Measurements from ENCODE around the gene PSAPL1. TPM values are rescaled to one million over a fixed set of nuclear protein-coding genes. Genes with fewer than 3 reads are reported as not detected.

The PSAPL1 gene
- total RNA-seq, 1 experiment from 2014 or later, result not detected

DNA sequence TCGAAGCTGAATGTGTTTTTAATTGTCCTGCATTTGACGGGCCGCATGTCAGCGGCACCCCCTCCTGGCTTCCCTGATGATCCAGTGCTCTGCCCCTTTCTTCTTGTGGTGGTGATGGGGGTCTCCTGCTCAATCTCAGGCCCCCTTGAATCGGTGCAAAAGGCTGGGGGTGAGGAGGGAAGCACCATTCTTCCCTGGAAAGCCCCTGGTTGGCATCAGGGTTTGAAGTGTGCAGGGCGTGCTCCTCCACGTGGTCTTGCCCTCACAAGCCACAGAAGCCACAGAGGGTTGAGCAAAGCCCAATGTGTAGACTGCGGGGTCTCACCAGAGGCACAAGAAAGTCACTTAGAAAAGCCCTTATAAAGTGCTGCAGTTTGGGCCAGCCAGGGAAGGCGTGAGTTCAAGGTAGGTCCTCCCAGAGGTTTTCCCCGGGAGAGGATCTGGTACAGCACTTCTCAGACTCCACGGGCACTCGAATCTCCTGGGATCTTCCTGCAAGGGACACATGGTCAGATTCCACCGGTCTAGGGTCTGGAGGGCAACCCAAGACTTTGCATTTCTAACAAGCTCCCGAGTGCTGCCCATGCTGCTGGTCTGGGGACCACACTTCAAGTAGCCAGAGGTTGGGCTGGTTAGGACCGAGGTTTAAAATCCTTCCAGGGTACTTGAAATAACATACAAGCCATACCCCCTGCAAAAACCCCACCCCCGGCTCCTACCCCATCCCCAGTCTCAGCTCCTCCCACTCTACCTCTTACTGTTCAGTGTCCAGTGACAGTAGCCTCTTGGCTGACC lies 35.1 kb downstream of the PSAPL1 start:
- no peak for TF ChIP-seq EZH2 (IDR thresholded peaks at IDR 0.05; ENCODE audit: borderline replicate concordance, low read depth, low read length, poor library complexity, severe bottlenecking)
- TF ChIP-seq, protein P1, sequence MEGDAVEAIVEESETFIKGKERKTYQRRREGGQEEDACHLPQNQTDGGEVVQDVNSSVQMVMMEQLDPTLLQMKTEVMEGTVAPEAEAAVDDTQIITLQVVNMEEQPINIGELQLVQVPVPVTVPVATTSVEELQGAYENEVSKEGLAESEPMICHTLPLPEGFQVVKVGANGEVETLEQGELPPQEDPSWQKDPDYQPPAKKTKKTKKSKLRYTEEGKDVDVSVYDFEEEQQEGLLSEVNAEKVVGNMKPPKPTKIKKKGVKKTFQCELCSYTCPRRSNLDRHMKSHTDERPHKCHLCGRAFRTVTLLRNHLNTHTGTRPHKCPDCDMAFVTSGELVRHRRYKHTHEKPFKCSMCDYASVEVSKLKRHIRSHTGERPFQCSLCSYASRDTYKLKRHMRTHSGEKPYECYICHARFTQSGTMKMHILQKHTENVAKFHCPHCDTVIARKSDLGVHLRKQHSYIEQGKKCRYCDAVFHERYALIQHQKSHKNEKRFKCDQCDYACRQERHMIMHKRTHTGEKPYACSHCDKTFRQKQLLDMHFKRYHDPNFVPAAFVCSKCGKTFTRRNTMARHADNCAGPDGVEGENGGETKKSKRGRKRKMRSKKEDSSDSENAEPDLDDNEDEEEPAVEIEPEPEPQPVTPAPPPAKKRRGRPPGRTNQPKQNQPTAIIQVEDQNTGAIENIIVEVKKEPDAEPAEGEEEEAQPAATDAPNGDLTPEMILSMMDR (conservative IDR thresholded peaks at IDR 0.05; ENCODE audit: low read depth, low read length), result no peak
- ChIA-PET POLR2A (ENCODE audit: low non-redundant PET) (no interaction called here), CTCF (no interaction called here)
- intact Hi-C loops (cut with micrococcal nuclease; ENCODE audit: unreplicated experiment), result no loop called here
- Histone ChIP-seq H3K4me1 (ENCODE audit: insufficient read depth, low read length, poor library complexity, severe bottlenecking) (no peaks in the 10 kb centered on the region), H3K9me3 (ENCODE audit: low read depth, low read length, poor library complexity, severe bottlenecking) (no peaks in the 10 kb centered on the region), H3K27me3 (replicated peaks; ENCODE audit: insufficient read depth, low read depth, low read length, poor library complexity) (peaks cover 67% of the 10 kb centered on the region), H3K4me3 (ENCODE audit: low read depth, low read length, poor library complexity, severe bottlenecking) (no peak overlapping the region), H3K36me3 (ENCODE audit: insufficient read depth, low read length, poor library complexity, severe bottlenecking) (no peaks in the 10 kb centered on the region), H3K27ac (ENCODE audit: low read depth, low read length, poor library complexity, severe bottlenecking) (no peak overlapping the region)
- no TSS peak for BruUV-seq (replicated peaks)
- DNase-seq (ENCODE audit: low spot score), result no peak

DNA sequence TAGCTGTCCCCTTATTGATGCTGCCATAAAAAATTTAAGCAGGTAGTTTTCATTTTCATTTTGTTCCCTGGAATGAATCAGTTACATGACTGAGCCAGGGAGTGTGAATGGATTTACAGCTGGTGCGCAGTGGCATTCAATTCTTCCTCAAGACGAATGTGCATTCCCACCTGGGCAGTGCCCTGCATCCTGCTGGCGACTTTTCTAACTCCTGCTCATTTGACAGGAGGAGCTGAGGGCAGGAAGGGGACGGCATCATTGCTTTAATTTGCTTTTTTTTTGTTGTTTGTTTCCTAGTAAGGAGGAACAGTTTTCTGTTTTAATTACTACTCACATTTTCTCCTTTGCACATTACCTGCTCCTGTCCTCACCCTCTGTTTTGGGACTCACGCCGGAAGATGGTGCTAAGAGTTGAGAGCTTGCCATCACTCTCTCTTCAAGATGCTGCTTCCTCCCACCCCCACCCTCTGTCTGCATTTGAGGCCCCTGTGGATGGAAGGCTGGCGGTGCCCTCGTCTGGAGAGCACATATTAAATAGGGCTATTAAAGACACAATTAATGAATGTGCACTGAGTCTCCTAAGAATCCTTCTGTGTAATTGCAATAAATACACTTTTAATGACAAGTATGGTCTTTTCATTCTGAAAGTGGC lies 35.8 kb downstream of the PSAPL1 start:
- Histone ChIP-seq H3K4me3 (ENCODE audit: low read depth, low read length, poor library complexity, severe bottlenecking) (no peak overlapping the region), H3K27ac (ENCODE audit: low read depth, low read length, poor library complexity, severe bottlenecking) (no peak overlapping the region), H3K36me3 (ENCODE audit: insufficient read depth, low read length, poor library complexity, severe bottlenecking) (no peaks in the 10 kb centered on the region), H3K9me3 (ENCODE audit: low read depth, low read length, poor library complexity, severe bottlenecking) (no peaks in the 10 kb centered on the region), H3K4me1 (ENCODE audit: insufficient read depth, low read length, poor library complexity, severe bottlenecking) (no peaks in the 10 kb centered on the region), H3K27me3 (replicated peaks; ENCODE audit: insufficient read depth, low read depth, low read length, poor library complexity) (peaks cover 69% of the 10 kb centered on the region)
- no peak for DNase-seq (ENCODE audit: low spot score)
- POLR2A ChIA-PET (ENCODE audit: low non-redundant PET), result no interaction called here
- TF ChIP-seq, protein P1 (conservative IDR thresholded peaks at IDR 0.05; ENCODE audit: low read depth, low read length), result no peak
- peak; percentile 4 for TF ChIP-seq EZH2 (IDR thresholded peaks at IDR 0.05; ENCODE audit: borderline replicate concordance, low read depth, low read length, poor library complexity, severe bottlenecking)
- CTCF ChIA-PET, result no interaction called here
- intact Hi-C loops (cut with micrococcal nuclease; ENCODE audit: unreplicated experiment), result no loop called here
- no TSS peak for BruUV-seq (replicated peaks)

DNA sequence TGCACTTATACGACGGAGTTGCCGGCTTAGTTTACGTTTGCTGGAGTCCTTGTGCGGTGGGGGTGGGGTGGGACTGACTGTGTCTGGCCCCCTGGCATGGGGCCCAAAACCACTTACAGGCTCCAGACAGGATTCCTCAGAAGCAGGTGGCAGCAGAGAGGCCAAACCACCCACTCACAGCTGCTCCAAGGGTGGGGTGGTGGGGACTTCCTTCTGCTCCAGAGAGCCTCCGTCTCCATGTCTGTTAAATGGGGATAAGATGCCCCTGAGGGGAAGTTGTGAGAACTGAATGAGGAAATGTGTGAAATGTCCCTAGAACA lies 36.7 kb downstream of the PSAPL1 start:
- DNase-seq (ENCODE audit: low spot score), result peak; percentile 32
- Histone ChIP-seq H3K27ac (ENCODE audit: low read depth, low read length, poor library complexity, severe bottlenecking) (no peak overlapping the region), H3K27me3 (replicated peaks; ENCODE audit: insufficient read depth, low read depth, low read length, poor library complexity) (peaks cover 75% of the 10 kb centered on the region), H3K9me3 (ENCODE audit: low read depth, low read length, poor library complexity, severe bottlenecking) (no peaks in the 10 kb centered on the region), H3K4me3 (ENCODE audit: low read depth, low read length, poor library complexity, severe bottlenecking) (no peak overlapping the region), H3K4me1 (ENCODE audit: insufficient read depth, low read length, poor library complexity, severe bottlenecking) (no peaks in the 10 kb centered on the region), H3K36me3 (ENCODE audit: insufficient read depth, low read length, poor library complexity, severe bottlenecking) (no peaks in the 10 kb centered on the region)
- ChIA-PET CTCF (no interaction called here), POLR2A (ENCODE audit: low non-redundant PET) (no interaction called here)
- no TSS peak for BruUV-seq (replicated peaks)
- intact Hi-C loops (cut with micrococcal nuclease; ENCODE audit: unreplicated experiment), result no loop called here
- TF ChIP-seq, protein P1 (conservative IDR thresholded peaks at IDR 0.05; ENCODE audit: low read depth, low read length), result no peak; the same call in 1 of the 2 replicates
- no peak for TF ChIP-seq EZH2 (IDR thresholded peaks at IDR 0.05; ENCODE audit: borderline replicate concordance, low read depth, low read length, poor library complexity, severe bottlenecking)
